ENCODE measurements around the gene ST6GALNAC1. TPM values are rescaled to one million over a fixed set of nuclear protein-coding genes. Genes with fewer than 3 reads are reported as not detected.

ST6GALNAC1 gene, protein sequence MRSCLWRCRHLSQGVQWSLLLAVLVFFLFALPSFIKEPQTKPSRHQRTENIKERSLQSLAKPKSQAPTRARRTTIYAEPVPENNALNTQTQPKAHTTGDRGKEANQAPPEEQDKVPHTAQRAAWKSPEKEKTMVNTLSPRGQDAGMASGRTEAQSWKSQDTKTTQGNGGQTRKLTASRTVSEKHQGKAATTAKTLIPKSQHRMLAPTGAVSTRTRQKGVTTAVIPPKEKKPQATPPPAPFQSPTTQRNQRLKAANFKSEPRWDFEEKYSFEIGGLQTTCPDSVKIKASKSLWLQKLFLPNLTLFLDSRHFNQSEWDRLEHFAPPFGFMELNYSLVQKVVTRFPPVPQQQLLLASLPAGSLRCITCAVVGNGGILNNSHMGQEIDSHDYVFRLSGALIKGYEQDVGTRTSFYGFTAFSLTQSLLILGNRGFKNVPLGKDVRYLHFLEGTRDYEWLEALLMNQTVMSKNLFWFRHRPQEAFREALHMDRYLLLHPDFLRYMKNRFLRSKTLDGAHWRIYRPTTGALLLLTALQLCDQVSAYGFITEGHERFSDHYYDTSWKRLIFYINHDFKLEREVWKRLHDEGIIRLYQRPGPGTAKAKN
- not detected for total RNA-seq

GRCh38 chr17:76643553-76644148, at the start of gene ST6GALNAC1:
TSS of gene ST6GALNAC1 (minus strand) at chr17:76643757. CDS start at chr17:76643638, 119 bp downstream.

GRCh38 chr17:76585649-76586593, 57.6 kb downstream of the ST6GALNAC1 start, which contains the start of gene ST6GALNAC2:
TSS of gene ST6GALNAC2 (minus strand) at chr17:76585860. CDS start at chr17:76585808, 52 bp downstream.

Small RNA genes within 50 kb of the gene (small RNA-seq; reads per million reads assigned to genes)
- gene AC015802.2 (0 reads per million in 2 donors), gene RNU6-227P (0 reads per million in 2 donors)

Other genes with a start within 250 kb of the ST6GALNAC1 start
- gene UBE2O, start 190.6 kb downstream of the ST6GALNAC1 start, total RNA-seq: 10 to 100 TPM; 31.0 to 31.7 TPM
- gene AANAT, start 176.2 kb downstream of the ST6GALNAC1 start, total RNA-seq: not detected
- 10 to 100 TPM; 19.6 to 27.0 TPM for gene RHBDF2, start 142.3 kb downstream of the ST6GALNAC1 start, total RNA-seq
- gene CYGB, start 106.0 kb downstream of the ST6GALNAC1 start, total RNA-seq: 100 to 1,000 TPM in 1 of 2 donors, 10 to 100 TPM in 1; 58.8 to 118 TPM
- 1 to 10 TPM; 6.7 to 8.6 TPM for gene PRCD, start 103.7 kb downstream of the ST6GALNAC1 start, total RNA-seq
- 100 to 1,000 TPM in 1 of 2 donors, 10 to 100 TPM in 1; 64.3 to 149 TPM for gene ST6GALNAC2, start 57.9 kb downstream of the ST6GALNAC1 start, total RNA-seq
- 10 to 100 TPM; 51.6 to 52.9 TPM for gene MXRA7, start 67.2 kb upstream of the ST6GALNAC1 start, total RNA-seq
- gene JMJD6, start 82.8 kb upstream of the ST6GALNAC1 start, total RNA-seq: 10 to 100 TPM; 10.3 to 24.3 TPM
- gene METTL23, start 83.1 kb upstream of the ST6GALNAC1 start, total RNA-seq: 10 to 100 TPM; 27.9 to 39.3 TPM
- gene SRSF2, start 93.6 kb upstream of the ST6GALNAC1 start, total RNA-seq: 100 to 1,000 TPM; 109 to 245 TPM
- gene MFSD11, start 94.4 kb upstream of the ST6GALNAC1 start, total RNA-seq: 10 to 100 TPM; 17.3 to 29.3 TPM
- gene MGAT5B, start 224.6 kb upstream of the ST6GALNAC1 start, total RNA-seq: 10 to 100 TPM; 57.9 to 58.2 TPM

Measured in melanocyte of skin (primary cell).